NB4 (cell line): ENCODE results near the gene SPRED3.

Experiments used
- DNase-seq: peaks from one replicate; pipeline ENCODE4 v3.0.0; 2010; ENCODE audit warnings: low read depth
- H3K4me3 ChIP-seq: one replicate; pipeline ENCODE4 v1.5.1; 2011; ENCODE audit warnings: mild to moderate bottlenecking, low read depth, low read length, moderate library complexity
- MYC ChIP-seq: IDR thresholded peaks from 2 replicates; pipeline ENCODE4 v1.6.1; 2011; ENCODE audit warnings: low read depth, low read length
- POLR2A ChIP-seq: IDR thresholded peaks from 2 replicates; pipeline ENCODE4 v1.6.1; 2011; ENCODE audit warnings: mild to moderate bottlenecking; ENCODE audit not compliant: insufficient read length; ENCODE audit errors: extremely low read depth
- TF ChIP-seq, protein P1 (sequence below): IDR thresholded peaks from 2 replicates; pipeline ENCODE4 v1.6.1; 2011; ENCODE audit warnings: low read depth, low read length
- TF ChIP-seq, protein P2 (sequence below): IDR thresholded peaks from one replicate; pipeline ENCODE4 v1.5.1; 2012; ENCODE audit warnings: low read depth, low read length

The SPRED3 gene

DNA sequence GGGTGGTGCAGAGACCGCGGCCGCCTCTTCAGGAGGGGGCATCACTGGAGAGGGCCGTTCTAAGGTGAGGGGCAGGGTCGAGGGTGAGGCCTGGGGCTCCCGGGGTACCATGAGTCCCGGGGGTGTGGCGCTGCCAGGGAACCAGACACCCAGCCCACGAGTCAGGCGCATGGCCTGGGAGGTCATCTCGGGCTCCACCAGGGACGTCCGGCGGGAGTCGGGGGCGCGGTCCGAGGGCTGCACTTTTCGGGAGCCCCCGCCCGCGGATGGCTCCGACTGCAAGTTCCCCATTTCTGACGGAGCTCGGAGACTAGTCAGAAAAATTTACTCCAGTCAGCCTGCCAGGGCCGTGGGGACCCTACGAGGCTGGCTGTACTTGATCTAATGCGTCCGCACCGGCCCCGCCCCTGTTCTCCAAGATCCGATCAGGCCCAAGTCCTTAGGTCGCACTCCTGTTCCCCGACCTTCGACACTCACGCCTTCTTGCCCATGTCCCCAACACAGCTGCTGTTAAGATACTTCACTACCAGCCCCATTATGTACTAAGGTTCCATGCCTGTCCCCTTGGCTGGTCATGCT lies 1.4 kb upstream of the SPRED3 start:
- peak; percentile 39 for DNase-seq
- no peak overlapping the region for H3K4me3 ChIP-seq
- TF ChIP-seq, protein P1, sequence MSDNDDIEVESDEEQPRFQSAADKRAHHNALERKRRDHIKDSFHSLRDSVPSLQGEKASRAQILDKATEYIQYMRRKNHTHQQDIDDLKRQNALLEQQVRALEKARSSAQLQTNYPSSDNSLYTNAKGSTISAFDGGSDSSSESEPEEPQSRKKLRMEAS: no peak
- TF ChIP-seq MYC (no peak), POLR2A (no peak)
- TF ChIP-seq, protein P2, sequence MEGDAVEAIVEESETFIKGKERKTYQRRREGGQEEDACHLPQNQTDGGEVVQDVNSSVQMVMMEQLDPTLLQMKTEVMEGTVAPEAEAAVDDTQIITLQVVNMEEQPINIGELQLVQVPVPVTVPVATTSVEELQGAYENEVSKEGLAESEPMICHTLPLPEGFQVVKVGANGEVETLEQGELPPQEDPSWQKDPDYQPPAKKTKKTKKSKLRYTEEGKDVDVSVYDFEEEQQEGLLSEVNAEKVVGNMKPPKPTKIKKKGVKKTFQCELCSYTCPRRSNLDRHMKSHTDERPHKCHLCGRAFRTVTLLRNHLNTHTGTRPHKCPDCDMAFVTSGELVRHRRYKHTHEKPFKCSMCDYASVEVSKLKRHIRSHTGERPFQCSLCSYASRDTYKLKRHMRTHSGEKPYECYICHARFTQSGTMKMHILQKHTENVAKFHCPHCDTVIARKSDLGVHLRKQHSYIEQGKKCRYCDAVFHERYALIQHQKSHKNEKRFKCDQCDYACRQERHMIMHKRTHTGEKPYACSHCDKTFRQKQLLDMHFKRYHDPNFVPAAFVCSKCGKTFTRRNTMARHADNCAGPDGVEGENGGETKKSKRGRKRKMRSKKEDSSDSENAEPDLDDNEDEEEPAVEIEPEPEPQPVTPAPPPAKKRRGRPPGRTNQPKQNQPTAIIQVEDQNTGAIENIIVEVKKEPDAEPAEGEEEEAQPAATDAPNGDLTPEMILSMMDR: no peak

DNA sequence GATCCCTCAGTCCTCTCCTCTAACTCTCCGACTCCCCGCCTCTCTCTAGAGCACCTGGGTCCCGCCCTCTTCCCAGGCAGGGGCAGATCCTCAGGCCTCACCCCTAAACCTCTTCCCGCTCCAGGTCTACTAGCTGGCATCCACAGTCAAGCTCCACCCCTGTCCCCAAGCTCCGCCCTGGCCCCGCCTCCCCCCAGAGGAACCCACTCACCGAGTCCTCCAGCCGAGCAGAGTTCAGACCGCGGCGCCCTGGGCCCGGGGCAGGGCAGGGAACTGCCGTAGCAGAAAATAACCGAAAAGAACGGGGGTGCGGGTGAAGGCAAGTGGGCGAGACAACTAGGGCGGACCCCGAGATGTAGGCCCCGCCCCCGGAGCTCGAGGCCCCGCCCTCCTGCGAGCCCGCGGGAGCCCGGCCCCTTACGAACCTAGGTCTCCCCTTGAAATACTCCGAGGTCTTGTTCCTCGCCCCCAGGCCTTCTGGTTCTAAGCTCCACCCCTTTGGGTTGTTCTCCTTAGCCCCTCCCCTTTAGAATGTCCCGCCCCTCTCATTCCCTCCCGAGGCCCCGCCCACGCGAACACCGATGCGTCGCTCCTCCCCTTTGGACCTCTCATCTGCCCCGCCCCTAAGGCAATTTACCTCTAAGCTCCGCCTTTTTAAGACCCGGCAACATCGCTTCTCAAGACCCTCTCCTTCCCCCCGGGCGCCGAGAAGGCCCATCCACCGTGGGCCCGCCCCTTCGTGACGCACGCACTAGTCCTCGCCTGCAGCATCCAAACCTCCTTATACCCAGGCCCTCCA lies 748 bp upstream of the SPRED3 start, which contains the start of gene GGN:
GGN (minus strand) TSS at position 485 of the 799 bp plus-strand sequence. CDS start 773 bp downstream, outside the sequence.
- H3K4me3 ChIP-seq: no peak within 1 kb of the TSS
- TF ChIP-seq POLR2A: no peak
- no peak for TF ChIP-seq MYC
- TF ChIP-seq, protein P1: no peak
- TF ChIP-seq, protein P2: no peak
- peak; percentile 53 for DNase-seq

DNA sequence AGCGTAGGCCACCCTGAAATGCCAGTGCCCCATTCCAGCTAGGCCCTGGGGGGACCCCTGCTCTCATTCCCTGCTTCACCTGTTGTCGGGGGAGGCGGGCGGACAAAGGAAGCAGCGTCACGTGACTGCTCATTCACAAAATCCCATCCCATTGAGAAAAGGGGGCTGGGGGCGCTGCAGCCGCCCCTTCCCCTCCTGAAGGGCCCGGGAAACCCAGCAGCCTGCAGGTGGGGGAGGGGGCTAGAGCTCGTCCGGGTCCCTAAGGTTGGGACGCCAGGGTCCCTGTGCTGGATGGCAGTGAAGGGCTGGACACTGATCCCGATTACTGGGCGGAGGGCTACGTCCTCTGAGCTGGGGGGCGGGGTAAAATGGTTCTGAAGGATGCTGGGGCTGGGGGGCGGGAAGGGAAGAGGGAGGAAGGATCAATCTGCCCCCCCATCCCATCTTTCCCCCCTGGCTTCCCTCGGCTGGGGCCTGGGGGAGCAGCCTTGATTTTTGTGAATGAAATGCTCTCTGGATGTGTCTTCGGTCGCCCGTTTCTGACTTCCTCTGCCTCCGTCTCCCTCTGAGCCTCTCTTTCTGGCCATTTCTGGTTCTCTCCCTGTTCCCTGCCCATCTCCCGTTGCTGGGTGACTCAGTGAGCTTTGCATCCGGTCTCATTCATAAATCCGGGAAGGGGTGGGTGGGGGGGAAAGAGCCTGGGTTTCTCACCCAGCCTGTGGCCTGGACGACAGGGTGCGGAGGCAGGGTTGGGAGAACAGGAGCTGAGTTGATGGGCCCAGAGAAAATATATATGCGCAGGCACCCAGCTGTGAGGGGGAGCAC lies 816 bp downstream of the SPRED3 start:
- DNase-seq: no peak
- H3K4me3 ChIP-seq: no peak overlapping the region

DNA sequence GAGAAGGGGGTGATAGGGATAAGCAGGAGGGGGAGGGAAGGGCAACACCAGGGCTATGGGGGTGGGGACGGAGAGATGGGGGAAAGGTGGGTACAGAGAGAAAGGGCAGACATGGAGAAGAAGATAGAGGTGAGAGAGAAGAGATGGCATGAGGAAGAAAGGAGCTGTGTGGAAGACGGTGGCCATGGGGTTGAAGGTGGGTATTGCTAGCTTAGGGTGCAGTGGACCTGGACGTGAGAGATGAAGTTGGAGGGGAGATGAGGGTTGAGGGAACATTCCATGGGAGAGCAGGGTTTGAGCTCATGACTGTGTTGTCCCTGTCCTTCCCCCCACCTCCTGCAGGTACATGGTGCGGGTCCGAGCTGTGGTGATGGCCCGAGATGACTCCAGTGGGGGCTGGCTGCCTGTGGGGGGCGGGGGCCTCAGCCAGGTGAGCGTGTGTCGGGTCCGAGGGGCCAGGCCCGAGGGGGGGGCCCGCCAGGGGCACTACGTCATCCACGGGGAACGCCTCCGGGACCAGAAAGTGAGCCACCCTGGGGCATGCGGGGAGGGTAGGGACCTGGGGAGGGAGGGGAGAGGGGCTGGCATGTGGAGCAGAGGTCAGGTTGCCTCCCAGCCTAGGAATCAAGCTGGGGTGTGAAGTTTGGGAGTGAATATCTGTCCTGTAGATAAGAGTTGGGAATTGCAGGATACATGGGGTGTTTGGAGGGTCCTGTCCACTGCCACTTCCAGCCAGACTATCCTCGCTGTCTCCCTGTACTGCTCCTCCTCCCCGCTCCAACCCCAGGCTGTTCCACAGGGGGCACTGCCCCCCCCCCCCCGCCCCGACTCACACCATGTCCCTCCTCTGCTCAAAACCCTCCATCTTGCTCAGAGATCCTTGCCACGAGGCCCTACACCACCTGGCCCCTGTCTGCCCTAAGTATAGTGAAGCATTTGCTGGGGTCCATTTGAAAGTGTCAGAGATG lies 1.7 kb downstream of the SPRED3 start:
- TF ChIP-seq POLR2A: no peak
- TF ChIP-seq, protein P1: no peak
- TF ChIP-seq, protein P2: no peak
- TF ChIP-seq MYC: no peak
- no peak for DNase-seq
- no peak overlapping the region for H3K4me3 ChIP-seq

More for the DNA sequence above, 816 bp downstream of the SPRED3 start:
- TF ChIP-seq, protein P2: no peak
- TF ChIP-seq POLR2A: no peak
- TF ChIP-seq, protein P1: no peak
- no peak for TF ChIP-seq MYC
